ENCODE results near the gene TMEM11.

DNA sequence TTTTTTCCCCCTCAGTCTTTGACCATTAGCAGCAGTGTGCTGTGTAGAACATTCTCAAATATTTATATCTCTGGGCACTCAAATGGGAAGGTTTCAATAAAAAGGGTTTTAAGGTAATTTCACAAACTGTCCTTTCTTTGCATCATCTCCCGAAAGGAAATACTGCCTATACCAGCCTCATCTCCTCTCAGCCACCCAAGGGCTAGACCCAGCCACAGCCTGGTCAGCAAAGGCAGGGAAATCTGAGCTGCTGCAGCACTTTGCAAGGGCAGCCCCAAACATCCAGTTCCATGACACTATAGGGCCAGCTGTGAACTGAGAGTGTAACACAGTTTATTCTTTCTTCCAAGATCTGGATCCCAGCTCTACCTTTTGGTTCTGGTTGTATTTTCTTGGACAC lies 28.9 kb downstream of the TMEM11 start:
- TF ChIP-seq, protein P1, sequence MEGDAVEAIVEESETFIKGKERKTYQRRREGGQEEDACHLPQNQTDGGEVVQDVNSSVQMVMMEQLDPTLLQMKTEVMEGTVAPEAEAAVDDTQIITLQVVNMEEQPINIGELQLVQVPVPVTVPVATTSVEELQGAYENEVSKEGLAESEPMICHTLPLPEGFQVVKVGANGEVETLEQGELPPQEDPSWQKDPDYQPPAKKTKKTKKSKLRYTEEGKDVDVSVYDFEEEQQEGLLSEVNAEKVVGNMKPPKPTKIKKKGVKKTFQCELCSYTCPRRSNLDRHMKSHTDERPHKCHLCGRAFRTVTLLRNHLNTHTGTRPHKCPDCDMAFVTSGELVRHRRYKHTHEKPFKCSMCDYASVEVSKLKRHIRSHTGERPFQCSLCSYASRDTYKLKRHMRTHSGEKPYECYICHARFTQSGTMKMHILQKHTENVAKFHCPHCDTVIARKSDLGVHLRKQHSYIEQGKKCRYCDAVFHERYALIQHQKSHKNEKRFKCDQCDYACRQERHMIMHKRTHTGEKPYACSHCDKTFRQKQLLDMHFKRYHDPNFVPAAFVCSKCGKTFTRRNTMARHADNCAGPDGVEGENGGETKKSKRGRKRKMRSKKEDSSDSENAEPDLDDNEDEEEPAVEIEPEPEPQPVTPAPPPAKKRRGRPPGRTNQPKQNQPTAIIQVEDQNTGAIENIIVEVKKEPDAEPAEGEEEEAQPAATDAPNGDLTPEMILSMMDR (IDR thresholded peaks at IDR 0.05): no peak
- no peak for TF ChIP-seq EZH2 (IDR thresholded peaks at IDR 0.05)
